HepG2 (cell line): ENCODE results near the gene RAB24. TPM values are rescaled to one million over a fixed set of nuclear protein-coding genes. Genes with fewer than 3 reads are reported as not detected.

Experiments
- ATAC-seq: fragments of 200-7000 bp; cut with Tn5 transposase; 3 replicates; pipeline ENCODE4 v1.9.1; 2020; ENCODE audit warnings: mild to moderate bottlenecking, moderate library complexity
- BruUV-seq: library from RNA; stranded (reverse); fragments of 400-500 nt; replicated peaks from 2 replicates; lab custom pipeline; 2021; lab: Mats Ljungman, UMichigan
- CTCF ChIA-PET: fragments of 300-600 bp; formaldehyde crosslinking; extraction: SDS; loops from one replicate; lab custom pipeline; 2021; ENCODE audit warnings: low total read pairs, inconsistent platforms, low intra/inter-chr PET ratio; lab: Yijun Ruan, JAX
- POLR2A ChIA-PET: fragments of 350-600 bp; sonication (Branson Sonifier 250); formaldehyde crosslinking; loops from one replicate; lab custom pipeline; 2020; ENCODE audit warnings: antibody characterized with exemption, inconsistent platforms; lab: Yijun Ruan, JAX
- DNase-seq: peaks from one replicate; pipeline ENCODE4 v3.0.0-alpha.2; 2015; ENCODE audit warnings: low spot score
- FAIRE-seq: peaks from 3 replicates; lab custom pipeline; 2011; peaks lifted over from hg19 to GRCh38; lab: Jason Lieb, UNC
- H2AFZ ChIP-seq: one replicate; pipeline ENCODE4 v1.6.1; 2011; ENCODE audit warnings: low read length, inconsistent platforms
- H3K27ac ChIP-seq: fragments of 300-600 bp; 3 replicates; pipeline ENCODE4 v1.8.0; 2011; ENCODE audit warnings: mixed run types, mild to moderate bottlenecking, mixed read lengths, low read length, inconsistent platforms; ENCODE audit not compliant: insufficient read depth; ENCODE audit errors: extremely low read length
- H3K27me3 ChIP-seq, 2 experiments: fragments of 200-600 bp in 1 of 2; 2 replicates in 1 of 2; 3 replicates in 1 of 2; pipeline versions ENCODE4 v1.6.0 to v1.8.0; 2011; ENCODE audit warnings: low read length in 2 of 2, mild to moderate bottlenecking in 2 of 2, moderate library complexity in 2 of 2, inconsistent platforms in 1 of 2; ENCODE audit not compliant: insufficient read depth in 2 of 2, control insufficient read depth in 1 of 2
- H3K36me3 ChIP-seq, 2 experiments: fragments of 200-600 bp in 1 of 2; replicated peaks in 1 of 2; 2 replicates in 1 of 2; 3 replicates in 1 of 2; pipeline versions ENCODE4 v1.5.1 to v1.8.0; 2011; ENCODE audit warnings: low read length in 2 of 2, inconsistent platforms in 1 of 2; ENCODE audit not compliant: insufficient read depth in 2 of 2, control insufficient read depth in 1 of 2
- H3K4me1 ChIP-seq: 2 replicates; pipeline ENCODE4 v1.5.1; 2012; ENCODE audit warnings: low read length, inconsistent platforms; ENCODE audit not compliant: insufficient read depth
- H3K4me2 ChIP-seq: 2 replicates; pipeline ENCODE4 v1.6.0; 2011; ENCODE audit warnings: low read depth, low read length, inconsistent platforms
- H3K4me3 ChIP-seq, 3 experiments: fragments of 200-600 bp in 1 of 3; sonication (generic), shearing (Covaris generic) in 1 of 3; replicated peaks in 1 of 3; 2 replicates each; pipeline ENCODE4 v1.5.1; 2011 to 2016; ENCODE audit warnings: low read length in 3 of 3, inconsistent platforms in 2 of 3, low read depth in 2 of 3, mild to moderate bottlenecking in 2 of 3, control low read depth in 1 of 3, mixed read lengths in 1 of 3; ENCODE audit not compliant: insufficient read depth in 1 of 3
- H3K79me2 ChIP-seq: one replicate; pipeline ENCODE4 v1.6.1; 2011; ENCODE audit warnings: low read length, inconsistent platforms; ENCODE audit not compliant: insufficient read depth
- H3K9ac ChIP-seq: 2 replicates; pipeline ENCODE4 v1.6.0; 2011; ENCODE audit warnings: mild to moderate bottlenecking, low read depth, low read length, inconsistent platforms; ENCODE audit not compliant: insufficient read depth
- H3K9me3 ChIP-seq: 2 replicates; pipeline ENCODE4 v1.5.1; 2012; ENCODE audit warnings: mild to moderate bottlenecking, low read length
- H4K20me1 ChIP-seq: 2 replicates; pipeline ENCODE4 v1.6.0; 2011; ENCODE audit warnings: inconsistent platforms, mild to moderate bottlenecking, low read length, moderate library complexity; ENCODE audit not compliant: insufficient read depth
- EEA1 ChIP-seq: sonication (generic); formaldehyde crosslinking; IDR thresholded peaks from 2 replicates; pipeline ENCODE4 v1.5.1; 2020; ENCODE audit warnings: mild to moderate bottlenecking, missing genetic modification reagents, borderline replicate concordance
- MTA1 ChIP-seq: sonication (generic); formaldehyde crosslinking; IDR thresholded peaks from 2 replicates; pipeline ENCODE4 v1.4.0; 2020; ENCODE audit warnings: missing genetic modification reagents, mild to moderate bottlenecking, borderline replicate concordance
- ZBTB20 ChIP-seq: sonication (generic); formaldehyde crosslinking; IDR thresholded peaks from 2 replicates; pipeline ENCODE4 v1.8.1; 2023; ENCODE audit warnings: missing genetic modification reagents, low read depth, mild to moderate bottlenecking, borderline replicate concordance
- ZBTB43 ChIP-seq: sonication (generic); formaldehyde crosslinking; conservative IDR thresholded peaks from 2 replicates; pipeline ENCODE4 v1.4.0; 2020; ENCODE audit warnings: missing genetic modification reagents
- ZNF276 ChIP-seq: sonication (generic); formaldehyde crosslinking; IDR thresholded peaks from 2 replicates; pipeline ENCODE4 v1.4.0; 2020; ENCODE audit warnings: mild to moderate bottlenecking, low read depth, missing genetic modification reagents
- ZNF350 ChIP-seq: sonication (generic); formaldehyde crosslinking; IDR thresholded peaks from 2 replicates; pipeline ENCODE4 v1.4.0; 2020; ENCODE audit warnings: mild to moderate bottlenecking, low read depth, missing genetic modification reagents, borderline replicate concordance
- ZNF407 ChIP-seq: sonication (generic); formaldehyde crosslinking; IDR thresholded peaks from one replicate; pipeline ENCODE4 v1.5.1; 2020; ENCODE audit warnings: mild to moderate bottlenecking, missing genetic modification reagents; ENCODE audit errors: not compliant biosample characterization
- ZNF547 ChIP-seq: sonication (generic); formaldehyde crosslinking; IDR thresholded peaks from 2 replicates; pipeline ENCODE4 v1.5.1; 2020; ENCODE audit warnings: mild to moderate bottlenecking, missing genetic modification reagents
- WGBS: methylation state at CpG from one replicate; pipeline ENCODE4 v1.1.6; 2017; ENCODE audit warnings: low lambda C conversion rate; 5-methylcytosine and 5-hydroxymethylcytosine counted together
- in situ Hi-C: cut with HindIII; loops from 2 replicates; pipeline ENCODE4 v1.10.0; 2017; ENCODE audit warnings: low pct_unique_long_range_greater_than_20kb; ENCODE audit not compliant: extremely low pct_ligation_motif_present
- intact Hi-C: fragments of 100-400 bp; cut with micrococcal nuclease; formaldehyde crosslinking; loops from one replicate; pipeline ENCODE4 v1.10.0; 2022; ENCODE audit not compliant: unreplicated experiment
- polyA plus RNA-seq, 8 experiments: library from polyadenylated mRNA; depleted of rRNA in 3 of 8; stranded (reverse) in 7 of 8; unstranded in 1 of 8; fragments of >200 nt; fragmentation: Illumina TruSeq in 4 of 8; extraction: Trizol in 4 of 8; gene quantifications; 2 replicates each; pipeline versions ENCODE4 v1.2.1 to v1.2.3, GENCODE V29; 2011 to 2016; ENCODE audit warnings: low read depth in 4 of 8, missing spikeins in 1 of 8, mixed read lengths in 1 of 8; ENCODE audit not compliant: insufficient read depth in 1 of 8
- total RNA-seq, 5 experiments: library from RNA; depleted of rRNA; stranded (reverse); fragments of >200 nt; fragmentation: Illumina TruSeq; extraction: Trizol; gene quantifications; 2 replicates each; pipeline ENCODE4 v1.2.3, GENCODE V29; 2016; ENCODE audit warnings: low read depth in 1 of 5

RAB24 gene
- total and polyA plus RNA-seq, 2 of the 13 experiments (the other 11 are each of a cell fraction or from before 2014, with no cell fraction given) = 22.9 to 63.7 TPM

- POLR2A ChIA-PET = interaction anchor here (1.0 kb wide), 1 partner anchor 63 kb away, joined by 4 read pairs; no protein-coding TSS in a partner anchor
- FAIRE-seq (no peak), DNase-seq (no peak), ATAC-seq (no peak)
- H3K9me3 ChIP-seq = no peaks in the 10 kb centered on the region
- in situ Hi-C loops = no loop called here
- no TSS peak for BruUV-seq
- no peak overlapping the region for H3K4me3 ChIP-seq
- no peak overlapping the region for H3K9ac ChIP-seq
- no peak overlapping the region for H3K27ac ChIP-seq
- CTCF ChIA-PET = interaction anchor here (1.6 kb wide), 1 partner anchor 138 kb away, joined by 3 read pairs; no protein-coding TSS in a partner anchor
- H3K4me2 ChIP-seq = no peak overlapping the region
- 98% methylated on average over 3 of the region's 3 CpGs for WGBS
- no peaks in the 10 kb centered on the region for H3K27me3 ChIP-seq
- intact Hi-C loops = loop anchor here (5.0 kb wide), 1 partner anchor 51 kb away; no protein-coding TSS in a partner anchor
- 0 out of 2 replicates have a peak, but pooled peaks cover 5% of the 10 kb centered on the region for H4K20me1 ChIP-seq
- H3K79me2 ChIP-seq = peaks cover 4% of the 10 kb centered on the region
- TF ChIP-seq MTA1 (CRISPR knock-in tag) = no peak
- TF ChIP-seq ZNF276 (CRISPR knock-in tag) = no peak
- TF ChIP-seq EEA1 (CRISPR knock-in tag) = no peak
- no peak for TF ChIP-seq ZBTB20 (CRISPR knock-in tag)
- no peak for TF ChIP-seq ZBTB43 (CRISPR knock-in tag)
- no peak for TF ChIP-seq ZNF407 (CRISPR knock-in tag)
- no peak for TF ChIP-seq ZNF350 (CRISPR knock-in tag)
- no peak for TF ChIP-seq ZNF547 (CRISPR knock-in tag)
- peaks cover 4 to 12% of the 10 kb centered on the region in 2 experiments; a peak in 2 of 5 replicates for H3K36me3 ChIP-seq
- no peak overlapping the region for H2AFZ ChIP-seq
- H3K4me1 ChIP-seq = peaks cover 43% of the 10 kb centered on the region
Observed at GRCh38 chr5:177316005-177316404, 12.5 kb upstream of the RAB24 start.
